Cortex of kidney (tissue), 1 donor: ENCODE results near the gene DGKQ.
"Not testable (repeated sequence)": the region's sequence is repeated elsewhere in the genome, so short reads cannot be mapped to it uniquely, and the experiment has no call there.

Source experiments
- DNase-seq: peaks from one replicate; lab custom pipeline; 2025; lab: John Stamatoyannopoulos, UW

DGKQ gene

DNA sequence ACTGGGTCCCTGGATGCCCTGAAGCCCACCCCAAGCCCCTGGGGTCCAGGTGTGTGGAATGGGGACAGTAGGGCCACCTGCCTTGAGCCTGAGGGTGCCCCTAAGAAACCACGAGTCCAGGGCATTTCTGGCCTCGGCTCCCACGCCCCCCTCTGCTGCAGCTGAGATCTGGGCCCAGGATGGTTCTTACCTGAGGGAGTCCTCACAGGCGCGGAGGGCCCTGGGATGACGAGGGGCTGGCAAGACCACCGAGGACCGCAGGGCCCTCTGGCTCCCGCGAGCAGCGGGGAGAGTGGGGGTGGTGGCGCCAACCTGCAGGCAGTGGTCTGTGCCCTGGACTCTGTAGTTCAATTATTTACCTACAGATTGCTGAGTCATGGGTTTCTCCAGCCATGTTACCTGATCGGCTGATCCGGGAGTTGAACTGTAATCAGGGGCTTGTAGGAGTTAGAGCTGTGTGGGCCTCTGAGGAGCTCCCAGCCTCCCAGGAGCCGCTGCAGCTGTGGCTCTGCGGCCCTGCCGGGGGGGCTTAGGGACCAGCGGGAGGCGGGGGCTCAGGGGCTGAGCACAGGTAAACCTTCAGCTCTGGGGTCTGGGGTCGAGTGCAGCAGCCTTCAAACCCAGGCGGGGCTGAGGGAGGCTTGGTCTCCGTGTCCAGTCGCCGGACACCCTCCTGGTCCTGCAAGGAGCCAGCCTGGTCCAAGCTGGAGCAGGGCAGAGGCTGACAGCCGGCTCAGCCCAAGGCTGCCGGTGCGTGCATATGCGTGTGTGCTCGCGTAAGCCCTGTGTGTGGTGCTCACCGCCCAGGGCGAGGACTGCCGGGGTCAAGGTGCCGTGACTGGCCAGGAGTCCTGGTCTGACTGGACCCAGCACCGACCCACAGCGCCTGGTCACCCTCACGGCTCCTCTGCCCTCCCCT lies 20.0 kb upstream of the DGKQ start, which contains the start of gene SLC26A1:
Gene SLC26A1 (minus strand): TSS at position 294 of the 919 bp plus-strand sequence. CDS start 1,701 bp downstream, outside the sequence.
- DNase-seq = no peak

GRCh38 chr4:992297-993110 lies 19.1 kb upstream of the DGKQ start:
- no peak for DNase-seq

- DNase-seq = no peak
Measured at GRCh38 chr4:991451-992296, 18.3 kb upstream of the DGKQ start.

- DNase-seq = no peak
Measured at GRCh38 chr4:990746-991367, 17.5 kb upstream of the DGKQ start.

DNA sequence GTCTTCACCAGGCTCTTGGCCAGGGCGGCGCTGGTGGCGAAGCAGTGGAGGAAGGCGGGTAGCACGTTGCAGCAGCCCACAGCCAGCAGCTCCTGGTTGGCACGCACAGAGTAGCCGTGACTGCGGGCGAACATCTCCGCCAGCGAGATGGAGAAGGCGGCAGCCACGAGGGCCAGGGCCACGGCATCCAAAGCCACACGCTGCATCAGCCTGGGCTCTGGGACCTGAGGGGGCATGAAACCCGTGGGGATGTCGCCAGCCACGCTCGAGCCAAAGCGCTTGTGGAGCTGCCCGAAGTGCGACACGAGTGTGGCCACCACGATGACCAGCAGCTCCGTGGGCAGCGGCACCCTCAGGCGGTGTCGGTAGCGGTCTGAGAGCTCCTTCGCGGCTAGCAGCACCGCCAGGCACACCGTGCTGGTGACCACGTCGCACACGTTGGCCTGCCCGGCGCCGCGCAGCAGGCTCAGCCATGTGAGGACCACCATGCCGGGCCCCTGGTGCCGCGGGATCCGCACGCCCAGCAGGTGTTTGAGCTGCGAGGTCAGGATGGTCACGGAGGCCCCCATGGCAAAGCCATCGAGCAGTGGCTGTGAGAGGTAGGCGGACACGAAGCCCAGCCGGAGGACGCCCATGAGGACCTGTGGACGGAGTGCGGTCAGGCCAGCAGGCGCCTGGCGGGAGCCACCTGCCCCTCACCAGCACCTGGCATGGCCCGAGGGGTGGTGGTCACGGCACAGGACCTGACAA lies 16.5 kb upstream of the DGKQ start:
- no peak for DNase-seq

DNA sequence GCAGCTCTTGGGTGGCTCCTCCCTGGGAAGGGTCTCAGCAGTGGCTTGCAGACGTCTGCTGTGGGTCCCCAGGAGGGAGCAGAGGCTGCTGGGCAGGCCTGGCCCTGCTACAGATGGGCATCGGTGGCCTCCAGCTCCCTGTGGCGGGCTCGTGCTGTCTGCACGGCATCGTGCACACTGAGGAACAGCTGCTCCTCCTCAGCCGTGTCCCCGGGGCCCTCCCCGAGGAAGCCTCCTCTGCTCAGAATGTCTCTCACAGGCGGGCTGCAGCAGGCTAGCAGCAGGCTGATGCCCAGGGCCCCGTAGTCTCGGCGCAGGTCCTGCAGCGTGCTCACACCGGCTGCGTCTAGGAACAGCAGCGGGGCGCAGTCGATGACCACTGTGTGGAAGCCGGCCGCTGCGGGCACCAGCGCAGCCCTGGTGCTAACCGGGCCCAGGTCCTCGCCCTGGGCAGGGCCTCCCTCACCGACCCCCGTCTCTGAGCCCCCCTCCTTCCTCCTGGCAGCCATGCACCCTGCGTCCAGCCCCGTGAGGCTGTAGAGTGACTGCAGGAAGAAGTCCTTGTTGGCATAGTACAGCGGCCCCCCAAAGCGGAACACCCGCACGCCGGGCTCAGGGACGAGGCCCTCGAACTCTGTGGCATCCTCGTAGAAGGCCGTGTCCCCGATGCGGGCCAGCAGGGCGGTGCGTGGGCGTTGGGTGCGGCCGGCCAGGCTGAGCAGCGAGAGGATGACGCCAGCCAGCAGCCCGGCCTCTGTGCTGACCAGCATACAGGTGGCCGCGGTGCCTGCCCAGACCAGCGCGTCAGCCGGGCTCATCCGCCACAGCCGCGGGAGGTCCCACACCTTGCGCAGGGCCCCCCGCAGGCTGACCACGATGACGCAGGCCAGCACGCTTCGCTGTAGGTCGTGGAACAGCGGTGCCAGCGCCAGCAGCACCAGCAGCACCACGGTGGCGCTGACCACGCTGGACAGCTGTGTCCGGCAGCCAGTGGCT lies 15.7 kb upstream of the DGKQ start:
- no peak for DNase-seq

DNA sequence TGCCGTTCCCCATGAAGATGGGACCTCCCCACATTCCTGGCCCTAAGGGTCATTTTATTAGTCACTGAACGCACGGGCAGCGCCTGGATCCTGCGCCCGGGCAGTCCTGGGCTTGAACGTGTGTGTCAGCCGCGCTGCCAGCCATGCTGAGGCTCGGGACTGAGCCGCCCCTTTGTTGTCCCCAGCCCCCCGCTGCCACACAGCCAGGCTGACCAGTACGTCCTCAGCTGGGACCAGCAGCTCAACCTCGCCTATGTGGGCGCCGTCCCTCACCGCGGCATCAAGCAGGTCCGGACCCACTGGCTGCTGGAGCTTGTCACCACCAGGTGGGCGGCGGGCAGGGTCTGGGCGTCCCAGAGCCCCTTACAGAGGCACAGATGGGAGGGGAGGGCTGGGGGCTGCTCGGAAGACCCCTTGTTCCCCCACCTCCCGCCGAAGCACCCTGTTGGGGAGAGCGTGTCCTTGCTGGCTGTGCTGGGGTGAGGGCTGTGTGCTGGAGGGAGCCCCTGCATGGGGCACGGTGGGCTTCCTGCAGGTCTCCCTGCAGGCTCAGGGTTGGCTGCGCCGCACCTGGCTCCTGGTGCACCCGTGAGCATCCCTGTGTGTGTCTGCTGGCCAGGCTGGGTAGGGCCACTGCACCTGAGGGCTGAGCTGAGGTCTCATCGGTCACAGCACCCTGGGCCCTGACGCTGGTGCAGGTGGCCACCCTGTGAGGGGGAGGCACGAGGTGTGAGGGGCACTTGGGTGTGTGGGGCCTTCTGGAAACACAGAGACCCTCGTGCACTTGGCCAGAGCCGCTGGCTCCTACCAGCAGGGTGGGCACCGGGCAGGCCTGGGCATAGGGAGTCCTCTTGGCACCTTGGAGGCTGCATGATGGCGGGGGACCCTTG lies 14.5 kb upstream of the DGKQ start:
- DNase-seq = no peak

DNA sequence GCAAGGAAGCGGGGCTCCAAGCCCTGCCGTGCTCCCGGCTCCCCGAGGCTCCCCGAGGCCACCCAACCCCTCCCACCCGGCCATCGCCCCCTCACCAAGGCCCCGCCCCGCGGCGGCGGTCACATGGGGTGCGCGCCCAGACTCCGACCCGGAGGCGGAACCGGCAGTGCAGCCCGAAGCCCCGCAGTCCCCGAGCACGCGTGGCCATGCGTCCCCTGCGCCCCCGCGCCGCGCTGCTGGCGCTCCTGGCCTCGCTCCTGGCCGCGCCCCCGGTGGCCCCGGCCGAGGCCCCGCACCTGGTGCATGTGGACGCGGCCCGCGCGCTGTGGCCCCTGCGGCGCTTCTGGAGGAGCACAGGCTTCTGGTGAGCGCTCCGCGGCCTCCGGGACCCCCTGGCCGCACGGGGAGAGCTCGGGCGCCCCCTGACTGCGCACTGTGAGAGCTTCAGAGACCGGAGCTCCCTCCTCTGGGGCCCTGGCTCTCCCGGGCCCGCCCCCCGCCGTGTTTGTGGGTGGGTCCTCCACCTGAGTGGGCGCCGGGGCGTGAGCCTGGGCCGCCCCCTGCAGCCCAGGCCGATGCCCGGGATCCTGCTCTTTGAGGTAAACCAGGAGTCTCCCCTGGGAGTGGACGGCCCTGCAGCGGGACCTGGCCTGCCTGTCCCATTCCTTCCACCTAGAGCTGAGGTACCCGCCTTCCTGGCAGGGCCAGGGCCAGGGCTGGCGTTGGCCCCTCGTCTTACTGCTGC lies 13.7 kb upstream of the DGKQ start, which contains the start of gene IDUA:
Gene IDUA (plus strand): TSS at position 166 of the 745 bp plus-strand sequence. CDS start 41 bp downstream, at position 207.
- no peak for DNase-seq

DNA sequence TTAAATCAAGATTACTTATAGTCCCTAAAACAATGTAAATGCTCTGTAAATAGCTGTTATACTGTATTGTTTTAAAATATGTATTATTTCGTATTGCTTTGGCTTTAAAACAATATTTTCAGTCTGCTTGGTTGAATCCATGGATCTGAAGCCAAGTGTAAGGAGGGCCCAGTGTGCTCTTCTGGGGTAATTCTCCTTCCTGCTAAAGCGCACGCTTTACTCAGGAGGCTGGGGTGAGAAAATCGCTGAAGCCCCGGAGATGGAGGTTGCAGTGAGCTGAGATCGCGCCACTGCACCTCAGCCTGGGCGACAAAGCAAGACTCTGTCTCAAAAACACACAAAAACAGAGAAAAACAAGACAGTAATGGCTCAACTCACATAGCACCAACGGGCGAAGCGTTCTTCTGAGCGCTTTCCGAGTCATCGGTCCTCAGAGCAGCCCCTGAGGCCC lies 13.1 kb upstream of the DGKQ start:
- DNase-seq = no peak

DNA sequence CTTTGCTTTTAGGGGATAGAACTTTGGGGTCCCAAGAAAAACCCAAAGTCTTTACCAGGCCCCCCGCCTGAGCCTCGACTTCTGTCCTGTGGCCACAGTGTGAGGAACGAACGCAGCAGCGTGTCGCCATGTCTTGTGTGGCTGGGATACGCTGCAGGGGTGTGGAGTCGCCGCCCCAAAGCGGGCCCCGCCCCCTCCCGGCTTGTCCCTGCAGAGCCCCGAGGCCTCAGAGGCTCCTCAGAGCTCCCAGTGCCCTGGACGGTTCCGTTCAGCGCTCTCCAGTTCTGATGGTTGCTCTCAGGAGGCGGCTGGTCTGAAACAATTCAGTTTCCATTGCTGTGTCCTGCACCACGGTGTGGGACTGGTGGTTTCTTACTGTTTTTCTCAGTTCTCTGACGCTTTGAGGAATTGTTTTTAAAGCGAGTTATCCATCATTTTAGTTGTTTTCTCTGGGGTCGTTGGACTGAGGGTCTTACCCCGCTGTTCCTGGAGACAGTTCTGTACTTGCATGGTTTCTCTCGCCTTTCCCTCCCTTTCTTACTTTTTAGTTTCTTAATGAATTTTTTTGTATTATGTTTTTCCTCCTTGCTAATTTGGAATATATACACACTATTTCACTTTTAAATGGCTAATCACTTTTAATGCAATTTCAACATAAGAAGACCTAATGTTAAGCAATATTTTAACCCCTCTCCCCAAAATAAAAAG lies 11.9 kb upstream of the DGKQ start:
- no peak for DNase-seq

DNA sequence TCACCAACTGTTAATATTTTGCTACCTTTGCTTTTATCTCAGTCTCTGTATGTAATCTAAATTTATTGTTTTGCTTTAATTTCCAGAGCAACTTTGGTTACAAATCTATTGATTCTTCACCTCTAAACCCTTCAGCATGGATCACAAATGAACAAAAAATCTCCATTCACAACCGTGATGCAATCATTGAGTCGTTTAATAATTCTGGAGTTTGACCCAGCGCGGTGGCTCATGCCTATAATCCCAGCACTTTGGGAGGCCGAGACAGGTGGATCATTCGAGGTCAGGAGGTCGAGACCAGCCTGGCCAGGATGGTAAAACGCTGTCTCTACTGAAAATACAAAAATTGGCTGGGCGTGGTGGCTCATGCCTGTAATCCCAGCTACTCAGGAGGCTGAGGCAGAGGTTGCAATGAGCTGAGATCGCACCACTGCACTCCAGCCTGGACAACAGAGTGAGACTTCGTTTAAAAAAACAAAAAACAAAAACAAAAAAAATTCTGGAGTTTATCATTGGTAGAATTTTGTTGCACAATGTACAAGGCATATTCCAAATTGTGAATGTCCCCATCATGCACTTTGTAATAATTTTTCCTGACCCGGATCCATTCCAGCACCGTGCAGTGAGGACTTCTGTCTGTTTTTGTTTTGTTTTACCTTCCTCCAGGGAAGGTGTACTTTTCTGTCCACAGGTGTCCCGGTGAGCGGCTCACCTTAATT lies 11.1 kb upstream of the DGKQ start:
- no peak for DNase-seq

DNA sequence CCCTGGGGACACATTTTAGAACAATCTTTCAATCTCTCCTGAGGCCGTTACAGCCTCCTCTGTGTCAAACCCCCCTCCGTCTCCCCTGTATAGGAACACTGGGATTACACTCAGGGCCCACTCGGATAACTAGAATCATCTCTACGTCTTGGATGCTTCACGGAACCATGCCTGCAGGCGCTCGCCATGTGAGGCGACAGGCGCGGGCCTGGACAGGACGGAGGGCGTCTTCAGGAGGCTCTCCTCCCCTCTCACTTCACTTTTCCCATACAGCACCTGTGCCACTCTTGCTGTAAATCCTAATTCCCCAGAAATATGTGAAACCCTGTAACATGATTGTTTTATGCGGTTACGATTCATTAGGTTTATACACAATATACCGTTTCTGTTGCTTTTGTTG lies 9.4 kb upstream of the DGKQ start:
- no peak for DNase-seq

GRCh38 chr4:982291-982690 lies 8.9 kb upstream of the DGKQ start:
- no peak for DNase-seq

DNA sequence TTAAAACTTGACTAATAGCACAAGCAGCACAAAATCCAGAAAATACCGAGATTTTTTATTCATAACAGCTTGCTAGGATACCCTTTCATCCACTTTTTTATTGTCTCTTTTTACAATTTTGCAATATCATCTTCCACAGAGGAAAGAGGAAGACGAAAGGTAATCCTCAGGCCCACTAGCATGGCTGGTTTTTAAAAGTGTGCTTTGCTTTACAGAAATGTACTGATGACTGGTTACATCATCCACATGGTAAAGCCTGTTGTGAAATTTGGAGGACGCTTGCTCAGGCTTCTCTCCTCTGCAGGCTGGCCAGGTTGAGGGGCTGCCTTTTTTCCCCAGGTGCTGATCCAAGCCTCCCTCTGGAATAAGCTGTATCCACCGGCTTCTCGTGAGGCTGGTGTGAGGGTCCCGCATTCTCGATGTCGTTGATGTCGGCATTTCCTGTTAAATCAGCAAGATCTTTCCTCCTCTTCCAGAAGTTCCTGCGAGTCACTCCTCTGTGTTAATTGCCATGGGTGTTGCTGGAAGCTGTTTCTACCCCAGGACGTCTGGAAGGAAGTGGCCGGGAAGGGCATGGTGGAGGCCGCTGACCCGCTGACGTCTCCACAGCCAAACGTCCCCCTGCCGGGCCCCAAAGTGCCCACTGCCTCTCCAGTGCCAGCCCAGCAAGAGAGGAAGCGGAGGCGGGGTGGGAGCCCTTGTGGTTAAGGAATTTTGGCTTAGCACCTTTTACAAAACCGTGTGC lies 5.8 kb upstream of the DGKQ start:
- no peak for DNase-seq

GRCh38 chr4:976016-976415 lies 2.6 kb upstream of the DGKQ start:
- not testable (repeated sequence) for DNase-seq
